Hippocampal formation (tissue), 2 donors: ENCODE measurements around the gene NIPAL1.

Experiments used
- DNase-seq, 2 donors: peaks; one replicate each; lab custom pipeline; 2025; lab: John Stamatoyannopoulos, UW

NIPAL1 gene

GRCh38 chr4:48065587-48066052 is 49.0 kb downstream of the NIPAL1 start:
- no peak for DNase-seq

- DNase-seq, result no peak
Measured at GRCh38 chr4:48067536-48067935, 51.0 kb downstream of the NIPAL1 start.

GRCh38 chr4:48068182-48068581 is 51.6 kb downstream of the NIPAL1 start:
- DNase-seq, result no peak

GRCh38 chr4:48069026-48069425 is 52.5 kb downstream of the NIPAL1 start:
- no peak for DNase-seq

- DNase-seq, result no peak
Measured at GRCh38 chr4:48071191-48071590, 54.6 kb downstream of the NIPAL1 start.

- DNase-seq, result no peak
Measured at GRCh38 chr4:48073567-48074103, 57.1 kb downstream of the NIPAL1 start.

GRCh38 chr4:48074657-48075056 is 58.1 kb downstream of the NIPAL1 start:
- DNase-seq, result no peak

GRCh38 chr4:48078425-48078824 is 61.9 kb downstream of the NIPAL1 start:
- no peak for DNase-seq

- no peak for DNase-seq
Measured at GRCh38 chr4:48078862-48079655, 62.5 kb downstream of the NIPAL1 start.

GRCh38 chr4:48079972-48080391 is 63.4 kb downstream of the NIPAL1 start:
- no peak for DNase-seq

GRCh38 chr4:48081196-48081595 is 64.6 kb downstream of the NIPAL1 start:
- DNase-seq, result no peak

- no peak for DNase-seq
Measured at GRCh38 chr4:48082956-48083355, 66.4 kb downstream of the NIPAL1 start.

- DNase-seq, result no peak
Measured at GRCh38 chr4:48085821-48086589, 69.4 kb downstream of the NIPAL1 start.
